GM12878 (cell line): Measurements from ENCODE around the gene PLA2G15. TPM values are rescaled to one million over a fixed set of nuclear protein-coding genes. Genes with fewer than 3 reads are reported as not detected.
A peak's percentile ranks its signal among the peaks of the same experiment; 100 is the strongest.

Source experiments
- ATAC-seq: fragments of 200-7000 bp; cut with Tn5 transposase; 3 replicates; pipeline ENCODE4 v1.9.1; 2020; ENCODE audit warnings: mild to moderate bottlenecking, moderate library complexity
- BruUV-seq: library from RNA; stranded (reverse); fragments of 400-500 nt; replicated peaks from 2 replicates; lab custom pipeline; 2021; lab: Mats Ljungman, UMichigan
- CTCF ChIA-PET: fragments of 300-600 bp; sonication (Branson Sonifier 250); formaldehyde crosslinking; extraction: SDS; loops from one replicate; lab custom pipeline; 2021; ENCODE audit warnings: inconsistent platforms; lab: Yijun Ruan, JAX
- POLR2A ChIA-PET: fragments of 350-600 bp; formaldehyde crosslinking; extraction: SDS; loops from one replicate; lab custom pipeline; 2021; ENCODE audit warnings: inconsistent platforms; lab: Charles Lee
- RAD21 ChIA-PET: fragments of 300-600 bp; sonication (Branson Sonifier 250); formaldehyde crosslinking; loops from one replicate; lab custom pipeline; 2023; ENCODE audit warnings: antibody characterized with exemption; ENCODE audit not compliant: unreplicated experiment; lab: Charles Lee
- SMC1A ChIA-PET: fragments of 300-600 bp; sonication (Branson Sonifier 250); formaldehyde crosslinking; loops from one replicate; lab custom pipeline; 2023; ENCODE audit not compliant: unreplicated experiment, uncharacterized antibody; lab: Charles Lee
- DNase-seq: peaks from one replicate; pipeline ENCODE4 v3.0.0-alpha.2; 2011; ENCODE audit warnings: low read depth, low spot score
- FAIRE-seq: peaks from 3 replicates; lab custom pipeline; 2011; peaks lifted over from hg19 to GRCh38; lab: Jason Lieb, UNC
- H2AFZ ChIP-seq: 2 replicates; pipeline ENCODE4 v1.6.0; 2011; ENCODE audit warnings: low read depth, low read length, control low read depth; ENCODE audit not compliant: control insufficient read depth
- H3K27ac ChIP-seq: 2 replicates; pipeline ENCODE4 v1.5.1; 2011; ENCODE audit warnings: control low read depth; ENCODE audit not compliant: control insufficient read depth, insufficient read depth
- H3K27me3 ChIP-seq, 2 experiments: replicated peaks in 1 of 2; 2 replicates each; pipeline versions ENCODE4 v1.6.0 to v1.6.1; 2011; ENCODE audit warnings: low read length in 1 of 2; ENCODE audit not compliant: control insufficient read depth in 2 of 2, insufficient read depth in 2 of 2
- H3K36me3 ChIP-seq, 2 experiments: 2 replicates each; pipeline ENCODE4 v1.5.1; 2011; ENCODE audit warnings: low read length in 1 of 2; ENCODE audit not compliant: control insufficient read depth in 2 of 2, insufficient read depth in 2 of 2
- H3K4me1 ChIP-seq: 2 replicates; pipeline ENCODE4 v1.6.1; 2011; ENCODE audit warnings: mild to moderate bottlenecking, low read length, moderate library complexity, mixed read lengths; ENCODE audit not compliant: control insufficient read depth, insufficient read depth
- H3K4me2 ChIP-seq: 2 replicates; pipeline ENCODE4 v1.6.0; 2011; ENCODE audit warnings: control low read depth; ENCODE audit not compliant: control insufficient read depth, insufficient read depth
- H3K4me3 ChIP-seq: fragments of 200-600 bp; sonication (generic); 2 replicates; pipeline ENCODE4 v1.5.1; 2016
- H3K79me2 ChIP-seq: 2 replicates; pipeline ENCODE4 v1.6.0; 2011; ENCODE audit warnings: low read length; ENCODE audit not compliant: control insufficient read depth, insufficient read depth
- H3K9ac ChIP-seq: 2 replicates; pipeline ENCODE4 v1.8.0; 2011; ENCODE audit warnings: low read length, control low read depth, mixed read lengths; ENCODE audit not compliant: control insufficient read depth, insufficient read depth
- H3K9me3 ChIP-seq: replicated peaks from 3 replicates; pipeline ENCODE4 v1.5.1; 2011; ENCODE audit warnings: mild to moderate bottlenecking, low read length; ENCODE audit not compliant: control insufficient read depth, insufficient read depth
- H4K20me1 ChIP-seq: 2 replicates; pipeline ENCODE4 v1.6.0; 2011; ENCODE audit not compliant: control insufficient read depth, insufficient read depth
- ATF2 ChIP-seq: IDR thresholded peaks from 2 replicates; pipeline ENCODE4 v1.6.1; 2012; ENCODE audit warnings: low read length, inconsistent platforms
- BMI1 ChIP-seq: fragments of 450-650 bp; IDR thresholded peaks from 2 replicates; pipeline ENCODE4 v1.6.1; 2016; ENCODE audit warnings: mild to moderate bottlenecking, moderate library complexity, borderline replicate concordance
- CREB1 ChIP-seq: IDR thresholded peaks from 2 replicates; pipeline ENCODE4 v1.6.1; 2012; ENCODE audit warnings: low read depth, mild to moderate bottlenecking, inconsistent platforms
- EED ChIP-seq: sonication (generic); IDR thresholded peaks from 2 replicates; pipeline ENCODE4 v1.6.1; 2016; ENCODE audit warnings: antibody characterized with exemption, low read depth
- ETV6 ChIP-seq, 2 experiments: fragments of 450-650 bp in 1 of 2; IDR thresholded peaks in 1 of 2; conservative IDR thresholded peaks in 1 of 2; 2 replicates each; pipeline ENCODE4 v1.6.1; 2014; ENCODE audit warnings: antibody characterized with exemption in 1 of 2, borderline replicate concordance in 1 of 2, low read depth in 1 of 2, mild to moderate bottlenecking in 1 of 2, moderate library complexity in 1 of 2
- FOXK2 ChIP-seq: fragments of 450-650 bp; IDR thresholded peaks from 2 replicates; pipeline ENCODE4 v1.6.1; 2017; ENCODE audit warnings: mild to moderate bottlenecking, moderate library complexity
- IKZF1 ChIP-seq: fragments of 450-650 bp; conservative IDR thresholded peaks from 2 replicates; pipeline ENCODE4 v1.6.1; 2017; ENCODE audit warnings: antibody characterized with exemption, mild to moderate bottlenecking
- MAX ChIP-seq: IDR thresholded peaks from 2 replicates; pipeline ENCODE4 v1.6.1; 2012; ENCODE audit warnings: low read depth, low read length, improper control_type of control experiment
- MEF2B ChIP-seq: fragments of 450-650 bp; IDR thresholded peaks from 2 replicates; pipeline ENCODE4 v1.6.1; 2018; ENCODE audit warnings: mild to moderate bottlenecking, moderate library complexity; ENCODE audit not compliant: partially characterized antibody, poor library complexity, severe bottlenecking
- NFIC ChIP-seq: IDR thresholded peaks from 2 replicates; pipeline ENCODE4 v1.6.1; 2012; ENCODE audit warnings: low read depth, mild to moderate bottlenecking, inconsistent platforms, low read length, moderate library complexity
- NFYA ChIP-seq: IDR thresholded peaks from 2 replicates; pipeline ENCODE4 v1.6.1; 2011; ENCODE audit warnings: low read depth, mild to moderate bottlenecking, low read length, improper control_type of control experiment, borderline replicate concordance
- PML ChIP-seq: IDR thresholded peaks from 2 replicates; pipeline ENCODE4 v1.6.1; 2012; ENCODE audit warnings: low read length, inconsistent platforms
- SMAD5 ChIP-seq: IDR thresholded peaks from 2 replicates; pipeline ENCODE4 v1.6.1; 2016; ENCODE audit warnings: antibody characterized with exemption, low read depth
- SP1 ChIP-seq: IDR thresholded peaks from one replicate; pipeline ENCODE4 v1.6.1; 2011; ENCODE audit warnings: low read depth, low read length
- TCF7 ChIP-seq: IDR thresholded peaks from 2 replicates; pipeline ENCODE4 v1.6.1; 2014; ENCODE audit warnings: antibody characterized with exemption, borderline replicate concordance
- YY1 ChIP-seq: IDR thresholded peaks from 2 replicates; pipeline ENCODE4 v1.6.1; 2011; ENCODE audit warnings: low read depth, mild to moderate bottlenecking, low read length
- ZNF622 ChIP-seq: fragments of 450-650 bp; IDR thresholded peaks from 2 replicates; pipeline ENCODE4 v1.6.1; 2017; ENCODE audit warnings: mild to moderate bottlenecking, inconsistent platforms
- WGBS: methylation state at CpG from one replicate; pipeline ENCODE4 v1.1.6; 2016; ENCODE audit warnings: low lambda C conversion rate; ENCODE audit not compliant: insufficient replicate concordance, insufficient coverage; ENCODE audit errors: missing lambda C conversion rate; 5-methylcytosine and 5-hydroxymethylcytosine counted together
- in situ Hi-C: fragments of 300-500 bp; cut with MboI; formaldehyde crosslinking; loops from 9 replicates; pipeline ENCODE4 v1.14.3; 2018; ENCODE audit warnings: mixed read lengths
- intact Hi-C: fragments of 100-400 bp; cut with micrococcal nuclease; formaldehyde crosslinking; loops from one replicate; pipeline ENCODE4 v1.14.2; 2022; ENCODE audit not compliant: unreplicated experiment
- polyA plus RNA-seq, 11 experiments: library from polyadenylated mRNA; depleted of rRNA in 4 of 11; unstranded in 6 of 11; stranded (reverse) in 5 of 11; fragments of >200 nt; fragmentation: Nextera tagmentation in 4 of 11; fragmentation: Illumina TruSeq in 1 of 11; extraction: Ambion mirVana in 4 of 11; extraction: Trizol in 1 of 11; gene quantifications; 1 replicate in 1 of 11; 2 replicates in 10 of 11; pipeline versions ENCODE4 v1.2.1 to v1.2.3, GENCODE V29; 2011 to 2016; ENCODE audit warnings: inconsistent platforms in 2 of 11, missing spikeins in 2 of 11, low read depth in 1 of 11
- total RNA-seq, 4 experiments: library from RNA; depleted of rRNA in 3 of 4; stranded (reverse); fragments of >200 nt in 3 of 4; fragmentation: Illumina TruSeq in 1 of 4; extraction: Trizol in 1 of 4; gene quantifications; 2 replicates each; pipeline versions ENCODE4 v1.2.1 to v1.2.3, GENCODE V29; 2013 to 2021
- TF ChIP-seq, protein P1 (sequence below), 3 experiments: IDR thresholded peaks in 2 of 3; conservative IDR thresholded peaks in 1 of 3; 2 replicates each; pipeline ENCODE4 v1.5.1; 2011; ENCODE audit warnings: low read depth in 3 of 3, low read length in 3 of 3, mild to moderate bottlenecking in 3 of 3, control low read depth in 2 of 3, moderate library complexity in 2 of 3, inconsistent platforms in 1 of 3, mixed read lengths in 1 of 3; ENCODE audit not compliant: control insufficient read depth in 2 of 3, insufficient read depth in 1 of 3; ENCODE audit errors: extremely low read depth in 1 of 3
- TF ChIP-seq, protein P2 (sequence below): IDR thresholded peaks from 2 replicates; pipeline ENCODE4 v1.6.1; 2011; ENCODE audit warnings: low read depth, low read length, improper control_type of control experiment, borderline replicate concordance

Gene PLA2G15
- total and polyA plus RNA-seq, 10 of the 15 experiments (the other 5 are each of a cell fraction or from before 2014, with no cell fraction given), result 0.31 to 9.4 (median 6.8) TPM

DNA sequence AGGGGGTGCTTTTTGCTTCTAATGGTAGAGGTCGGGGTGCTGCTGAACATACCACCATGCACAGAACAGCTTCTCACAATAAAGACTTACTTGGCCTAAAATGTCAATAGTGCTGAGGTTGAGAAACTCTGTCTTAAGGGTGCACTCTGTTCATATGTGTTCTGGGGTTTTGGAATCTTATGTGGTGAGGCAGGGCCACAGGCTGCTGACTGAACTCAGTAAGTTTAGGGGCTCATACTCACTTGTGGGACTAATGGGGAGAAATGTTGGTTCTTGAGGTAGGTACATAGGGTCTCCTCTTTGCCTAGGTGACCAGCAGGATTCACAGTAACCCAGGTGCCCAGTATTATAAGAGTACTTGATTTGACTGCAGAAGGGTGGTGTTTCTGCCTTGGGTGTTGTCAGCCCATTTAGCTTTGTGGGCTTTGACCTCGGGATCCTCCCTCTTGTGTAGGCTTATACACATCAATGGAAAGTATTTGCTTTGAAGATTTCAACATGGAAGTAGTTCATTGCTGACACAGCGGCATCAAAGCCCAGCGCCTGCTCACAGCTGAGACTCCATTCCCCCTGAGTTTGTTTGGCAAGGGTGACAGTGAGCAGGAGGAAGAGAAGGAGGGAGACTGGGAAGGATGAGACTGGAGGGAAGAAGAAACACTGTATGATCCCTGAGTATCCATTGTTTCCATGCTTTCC is 36.3 kb downstream of the PLA2G15 start (continued):
- TF ChIP-seq IKZF1 (no peak), ZNF622 (no peak)
- TF ChIP-seq, all 136 proteins: peak for 0

DNA sequence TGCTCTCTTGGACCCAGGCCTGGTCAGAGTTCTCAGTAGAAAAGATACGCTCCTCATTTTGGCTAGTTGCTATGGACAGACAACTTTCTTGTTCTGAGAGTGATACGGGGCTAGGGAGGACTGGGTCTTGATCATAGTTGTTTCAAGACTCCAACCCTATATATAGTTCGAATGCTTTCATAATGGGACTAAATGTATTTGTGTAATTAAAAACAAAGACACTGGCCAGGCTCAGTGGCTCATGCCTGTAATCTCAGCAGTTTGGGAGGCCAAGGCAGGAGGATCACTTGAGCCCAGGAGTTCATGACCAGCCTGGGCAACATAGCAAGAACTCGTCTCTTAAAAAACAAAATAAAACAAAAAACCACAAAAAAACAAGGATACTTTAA is 36.9 kb downstream of the PLA2G15 start:
- FAIRE-seq (no peak), DNase-seq (no peak), ATAC-seq (no peak)
- Histone ChIP-seq H4K20me1 (no peaks in the 10 kb centered on the region), H3K9me3 (no peaks in the 10 kb centered on the region), H3K27me3 (no peaks in the 10 kb centered on the region), H3K36me3 (peaks cover 7 to 10% of the 10 kb centered on the region in 2 experiments), H3K79me2 (peaks cover 50% of the 10 kb centered on the region), H3K27ac (peak overlapping the region; percentile 91; the same call in 1 of the 2 replicates), H3K4me3 (no peak overlapping the region), H2AFZ (no peak overlapping the region), H3K9ac (no peak overlapping the region), H3K4me1 (peaks cover 52% of the 10 kb centered on the region), H3K4me2 (peak overlapping the region; percentile 28; the same call in 1 of the 2 replicates)
- CTCF ChIA-PET, result interaction anchor here (5.2 kb wide), 1 partner anchor 19 kb away, joined by 126 read pairs; the partner anchor contains the start of gene SLC7A6
- in situ Hi-C loops, result no loop called here
- SMC1A ChIA-PET, result interaction anchor here (16.5 kb wide), 1 partner anchor 14 kb away, joined by 253 read pairs; the partner anchor contains the start of gene SLC7A6
- BruUV-seq, result no TSS peak
- WGBS, result 70% methylated on average over 4 of the region's 4 CpGs
- POLR2A ChIA-PET, result interaction anchor here (1.7 to 11.1 kb wide), 2 partner anchors 10 to 21 kb away, joined by 5 to 177 read pairs; no protein-coding TSS in a partner anchor
- RAD21 ChIA-PET, result no interaction called here
- intact Hi-C loops, result no loop called here
- TF ChIP-seq MEF2B (no peak), SMAD5 (no peak), NFIC (no peak), ATF2 (no peak), CREB1 (no peak), BMI1 (no peak), YY1 (no peak), SP1 (no peak), TCF7 (no peak), EED (no peak), MAX (no peak), NFYA (no peak), ETV6 (conservative IDR thresholded peaks at IDR 0.05 in 1 of 2, IDR thresholded peaks at IDR 0.05 in 1 of 2; ENCODE audit: borderline replicate concordance in 1 of 2, low read depth in 1 of 2) (no peak), PML (no peak), FOXK2 (no peak)
- TF ChIP-seq, protein P1, sequence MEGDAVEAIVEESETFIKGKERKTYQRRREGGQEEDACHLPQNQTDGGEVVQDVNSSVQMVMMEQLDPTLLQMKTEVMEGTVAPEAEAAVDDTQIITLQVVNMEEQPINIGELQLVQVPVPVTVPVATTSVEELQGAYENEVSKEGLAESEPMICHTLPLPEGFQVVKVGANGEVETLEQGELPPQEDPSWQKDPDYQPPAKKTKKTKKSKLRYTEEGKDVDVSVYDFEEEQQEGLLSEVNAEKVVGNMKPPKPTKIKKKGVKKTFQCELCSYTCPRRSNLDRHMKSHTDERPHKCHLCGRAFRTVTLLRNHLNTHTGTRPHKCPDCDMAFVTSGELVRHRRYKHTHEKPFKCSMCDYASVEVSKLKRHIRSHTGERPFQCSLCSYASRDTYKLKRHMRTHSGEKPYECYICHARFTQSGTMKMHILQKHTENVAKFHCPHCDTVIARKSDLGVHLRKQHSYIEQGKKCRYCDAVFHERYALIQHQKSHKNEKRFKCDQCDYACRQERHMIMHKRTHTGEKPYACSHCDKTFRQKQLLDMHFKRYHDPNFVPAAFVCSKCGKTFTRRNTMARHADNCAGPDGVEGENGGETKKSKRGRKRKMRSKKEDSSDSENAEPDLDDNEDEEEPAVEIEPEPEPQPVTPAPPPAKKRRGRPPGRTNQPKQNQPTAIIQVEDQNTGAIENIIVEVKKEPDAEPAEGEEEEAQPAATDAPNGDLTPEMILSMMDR (IDR thresholded peaks at IDR 0.05 in 2 of 3, conservative IDR thresholded peaks at IDR 0.05 in 1 of 3; ENCODE audit: control insufficient read depth in 2 of 3, extremely low read depth in 1 of 3, insufficient read depth in 1 of 3, low read depth in 3 of 3, low read length in 3 of 3), result no peak
- TF ChIP-seq, protein P2, sequence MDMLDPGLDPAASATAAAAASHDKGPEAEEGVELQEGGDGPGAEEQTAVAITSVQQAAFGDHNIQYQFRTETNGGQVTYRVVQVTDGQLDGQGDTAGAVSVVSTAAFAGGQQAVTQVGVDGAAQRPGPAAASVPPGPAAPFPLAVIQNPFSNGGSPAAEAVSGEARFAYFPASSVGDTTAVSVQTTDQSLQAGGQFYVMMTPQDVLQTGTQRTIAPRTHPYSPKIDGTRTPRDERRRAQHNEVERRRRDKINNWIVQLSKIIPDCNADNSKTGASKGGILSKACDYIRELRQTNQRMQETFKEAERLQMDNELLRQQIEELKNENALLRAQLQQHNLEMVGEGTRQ, result no peak
